GM18873 (cell line): Measurements from ENCODE around the gene AHNAK2.

Source experiments
- ATAC-seq: cut with Tn5 transposase; IDR thresholded peaks from one replicate; pipeline ENCODE4 v1.9.1; 2021; ENCODE audit warnings: mild to moderate bottlenecking, moderate library complexity, moderate number of reproducible peaks; ENCODE audit not compliant: unreplicated experiment, low FRiP score

Gene AHNAK2

DNA sequence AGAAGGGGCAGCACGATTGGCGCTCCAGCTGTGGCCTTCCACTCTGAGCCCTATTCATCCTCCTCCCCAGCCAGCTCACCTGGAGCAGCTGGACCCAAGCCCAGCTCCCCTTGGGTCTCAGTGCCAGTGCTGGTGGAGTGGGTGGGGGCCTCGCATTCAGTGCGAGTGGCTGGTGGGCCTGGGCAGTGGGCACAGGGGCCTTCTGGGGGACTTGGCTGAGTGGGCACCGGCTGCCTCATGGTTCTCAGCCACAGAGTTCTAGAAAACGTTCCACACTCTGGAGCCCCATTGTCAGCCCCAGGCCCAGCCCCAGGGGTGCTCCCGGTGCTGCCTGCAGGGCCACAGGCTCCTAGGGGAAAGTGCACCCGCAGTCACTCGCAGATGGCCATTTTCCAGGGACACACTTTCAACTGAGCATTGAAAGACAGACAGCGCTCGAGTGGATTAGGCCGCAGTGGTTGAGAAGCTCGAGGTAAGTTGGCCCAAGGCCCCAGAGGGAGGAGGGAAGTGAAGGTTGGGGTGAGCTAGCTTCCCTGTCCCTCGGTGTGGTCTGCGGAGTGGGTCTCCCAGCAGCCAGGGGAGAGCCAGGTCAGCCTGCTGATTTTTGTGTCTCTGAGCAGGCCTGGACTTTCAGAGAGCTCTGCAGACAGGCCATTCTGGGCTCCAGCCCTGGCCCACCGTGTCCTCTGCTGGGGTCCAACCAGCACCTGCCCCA, 11.2 kb upstream of the AHNAK2 start:
- no peak for ATAC-seq

- no peak for ATAC-seq
Observed at GRCh38 chr14:104986487-104987164, 8.5 kb upstream of the AHNAK2 start.

- ATAC-seq: peak; percentile 72
Observed at GRCh38 chr14:104985675-104986486, 7.7 kb upstream of the AHNAK2 start, which contains the start of gene CLBA1. Gene CLBA1, plus strand, starts transcription at chr14:104985788. Its CDS starts 644 bp downstream, at chr14:104986432.

DNA sequence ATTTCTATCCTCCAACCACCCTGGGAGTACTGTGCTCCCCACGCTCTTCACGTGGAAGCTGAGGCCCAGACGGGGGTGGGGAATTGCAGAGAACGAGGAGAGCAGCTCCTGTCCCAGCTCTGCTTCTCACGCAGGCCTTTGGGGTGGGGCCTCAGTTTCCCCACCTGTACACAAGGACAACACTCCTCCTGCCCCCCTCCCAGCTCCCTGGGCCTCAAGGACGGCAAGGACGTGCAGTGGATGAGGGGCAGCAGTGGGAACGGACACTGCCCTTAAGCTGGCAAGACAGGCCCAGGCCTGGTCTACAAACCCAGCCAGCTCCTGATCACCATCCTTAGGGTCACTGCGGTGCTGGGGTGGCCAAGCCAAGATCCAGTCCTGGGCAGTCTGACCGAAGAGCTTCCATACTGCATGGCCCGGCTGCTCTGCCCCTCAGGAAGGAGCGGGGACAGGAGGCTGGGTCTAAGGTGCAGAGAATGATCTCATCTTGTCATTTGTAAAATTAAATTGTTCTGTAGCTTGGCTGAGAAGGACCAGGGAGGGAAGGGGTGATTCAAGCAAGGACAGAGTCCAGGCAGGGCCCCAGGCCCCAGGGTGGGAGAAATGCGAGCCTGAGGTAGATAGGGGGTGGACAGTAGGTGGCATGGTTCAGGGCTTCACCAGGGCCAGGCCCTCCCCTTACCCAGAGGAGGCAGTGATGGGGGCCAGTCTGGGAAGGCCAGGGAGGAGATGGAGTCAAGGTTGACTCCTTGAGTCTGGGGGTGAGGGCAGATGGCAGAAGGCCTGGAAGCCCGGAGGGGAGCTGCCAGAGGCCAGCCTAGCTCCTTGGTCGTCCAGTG, 6.1 kb upstream of the AHNAK2 start:
- ATAC-seq: no peak

DNA sequence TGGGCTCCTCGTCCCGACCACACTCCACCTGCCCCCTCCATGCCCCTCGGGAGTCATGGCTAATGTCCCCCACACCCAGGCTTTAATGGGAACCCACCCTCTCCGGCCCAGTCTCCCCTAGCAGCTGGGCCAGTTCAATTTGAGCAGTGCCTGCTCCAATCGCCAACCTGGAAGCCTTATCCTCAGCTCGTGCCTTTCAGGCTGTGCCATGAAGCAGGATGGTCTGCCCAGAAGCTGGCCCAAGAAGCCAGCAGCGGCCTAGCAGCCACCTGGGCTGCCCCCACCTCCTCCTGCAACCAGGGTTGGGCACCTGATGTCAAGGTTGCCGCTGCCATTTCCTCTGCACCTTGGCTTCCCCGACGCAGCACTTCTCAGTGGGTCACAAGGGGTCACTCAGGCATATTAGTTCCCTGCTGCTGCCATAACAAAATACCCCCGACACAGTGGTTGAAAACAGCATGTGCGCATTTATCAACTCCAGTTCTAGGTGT, 5.1 kb upstream of the AHNAK2 start:
- ATAC-seq: no peak

DNA sequence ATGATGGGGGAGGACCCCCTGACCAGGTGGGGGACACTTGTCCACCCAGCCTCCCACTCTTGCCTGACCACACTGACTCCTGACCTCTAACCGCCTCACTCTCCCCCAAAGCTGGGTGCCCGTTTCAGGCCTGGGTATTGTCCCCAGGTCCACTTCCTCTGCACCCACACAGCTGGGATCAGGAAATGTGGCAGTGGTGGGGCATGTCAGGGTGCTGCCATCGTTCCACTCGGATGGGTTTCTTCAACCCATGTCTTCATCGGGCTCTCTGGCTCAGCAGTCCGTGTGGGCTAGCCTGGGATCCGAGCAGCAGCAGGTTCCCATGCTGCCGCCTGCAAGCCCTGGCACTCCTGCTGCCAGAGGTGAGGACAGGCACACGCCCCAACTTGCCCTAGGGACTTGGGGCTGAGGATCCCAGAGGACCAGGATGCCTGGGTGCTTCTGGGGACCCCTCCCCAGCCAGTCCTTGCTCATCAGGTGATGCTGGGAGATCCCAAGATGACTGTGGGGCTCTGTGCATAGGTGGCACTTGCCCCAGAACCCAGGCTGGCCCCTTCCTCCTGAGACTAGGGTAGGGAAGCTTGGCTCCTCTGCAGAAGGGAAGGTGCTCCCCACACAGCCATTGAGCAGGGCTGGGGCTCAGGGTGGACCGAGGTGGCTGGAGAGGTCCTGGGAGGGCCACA, 4.5 kb upstream of the AHNAK2 start:
- ATAC-seq: no peak

DNA sequence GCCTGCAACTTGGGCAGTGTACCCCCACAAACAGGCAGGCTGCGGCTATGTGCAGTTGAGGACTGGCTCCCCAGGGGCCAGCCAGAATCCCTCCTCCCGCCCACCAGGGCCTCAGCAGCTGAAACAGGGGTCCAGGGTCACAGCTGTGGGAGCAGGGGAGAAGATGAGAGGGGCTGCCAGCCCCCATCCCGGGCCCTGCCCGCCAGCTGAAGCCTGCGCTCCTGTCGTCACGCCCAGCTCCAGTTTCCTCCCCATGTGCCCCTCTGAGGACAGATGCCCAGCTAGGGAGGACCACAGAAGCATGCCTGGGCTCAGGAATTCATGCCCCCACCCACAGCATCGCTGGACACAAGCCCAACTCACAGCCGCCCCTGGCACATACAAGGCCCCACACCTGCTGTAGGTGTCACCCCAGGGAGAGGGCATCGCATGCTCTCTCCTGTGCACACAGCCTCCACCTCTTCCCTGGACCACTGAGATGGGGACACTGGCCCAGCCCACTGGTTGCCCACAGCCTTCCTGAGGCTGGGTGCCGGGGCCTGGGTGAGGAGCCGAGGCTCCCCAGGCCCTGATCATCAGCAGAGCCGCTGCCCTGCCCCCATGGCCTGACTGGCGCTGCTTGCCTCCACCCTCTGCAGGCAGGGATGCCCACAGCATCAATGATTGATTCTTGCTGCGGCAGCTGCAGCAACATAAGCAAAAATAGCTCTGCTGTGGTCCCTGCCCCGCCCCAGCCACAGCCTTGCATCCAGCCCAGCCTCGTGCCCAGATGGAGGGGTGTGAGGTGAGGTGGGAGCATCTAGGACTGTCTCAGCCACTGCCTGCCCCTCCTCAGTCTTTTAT, 3.7 kb upstream of the AHNAK2 start:
- no peak for ATAC-seq

GRCh38 chr14:104980611-104981531, 2.7 kb upstream of the AHNAK2 start:
- ATAC-seq: no peak

- ATAC-seq: no peak
Observed at GRCh38 chr14:104979758-104980610, 1.8 kb upstream of the AHNAK2 start.

DNA sequence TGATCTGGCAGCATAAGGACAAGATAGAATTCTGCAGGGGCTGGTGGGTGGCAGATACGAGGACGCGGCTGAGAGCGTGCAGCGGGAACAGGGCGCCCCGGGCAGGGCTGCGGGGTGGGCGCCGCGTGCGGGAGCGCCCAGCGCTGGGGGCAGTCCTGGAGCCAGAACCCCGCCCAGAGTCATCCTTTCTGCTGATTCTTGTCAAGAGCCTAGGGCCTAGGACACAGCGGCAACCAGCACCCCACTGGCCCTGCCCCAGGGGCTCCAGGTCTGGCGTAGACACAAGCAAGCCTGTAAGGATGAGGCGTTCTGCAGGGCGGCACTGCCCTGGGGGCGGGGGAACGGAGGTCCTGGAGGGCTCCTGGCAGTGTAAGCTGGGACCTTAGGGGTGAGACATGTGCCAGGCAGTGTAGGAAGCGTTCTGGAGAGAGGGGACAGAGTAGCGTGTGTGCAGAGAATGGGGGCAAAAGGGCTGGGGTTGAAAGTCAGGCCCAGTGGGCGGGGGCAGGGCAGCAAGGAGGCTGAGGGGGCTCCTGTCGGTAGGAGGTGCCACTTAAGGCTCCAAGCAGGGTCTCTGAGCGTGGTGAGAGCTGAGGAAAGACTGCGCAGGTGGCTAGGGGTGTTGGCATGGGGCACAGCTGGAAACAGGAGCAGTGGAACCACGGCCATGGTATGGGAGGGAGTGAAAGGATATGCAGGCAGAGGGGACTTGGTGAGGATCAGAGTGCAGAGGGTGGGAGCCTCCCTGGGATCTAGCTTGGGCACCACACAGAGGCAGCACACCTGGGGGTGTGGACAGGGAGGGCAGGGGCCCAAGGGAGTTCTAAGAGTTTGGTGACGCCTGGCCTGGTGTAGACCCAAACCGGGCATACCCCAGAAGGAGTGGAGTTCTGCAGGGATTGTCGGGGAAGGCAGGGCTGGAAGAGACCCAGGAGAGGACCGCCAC, 845 bp upstream of the AHNAK2 start:
- ATAC-seq: no peak

DNA sequence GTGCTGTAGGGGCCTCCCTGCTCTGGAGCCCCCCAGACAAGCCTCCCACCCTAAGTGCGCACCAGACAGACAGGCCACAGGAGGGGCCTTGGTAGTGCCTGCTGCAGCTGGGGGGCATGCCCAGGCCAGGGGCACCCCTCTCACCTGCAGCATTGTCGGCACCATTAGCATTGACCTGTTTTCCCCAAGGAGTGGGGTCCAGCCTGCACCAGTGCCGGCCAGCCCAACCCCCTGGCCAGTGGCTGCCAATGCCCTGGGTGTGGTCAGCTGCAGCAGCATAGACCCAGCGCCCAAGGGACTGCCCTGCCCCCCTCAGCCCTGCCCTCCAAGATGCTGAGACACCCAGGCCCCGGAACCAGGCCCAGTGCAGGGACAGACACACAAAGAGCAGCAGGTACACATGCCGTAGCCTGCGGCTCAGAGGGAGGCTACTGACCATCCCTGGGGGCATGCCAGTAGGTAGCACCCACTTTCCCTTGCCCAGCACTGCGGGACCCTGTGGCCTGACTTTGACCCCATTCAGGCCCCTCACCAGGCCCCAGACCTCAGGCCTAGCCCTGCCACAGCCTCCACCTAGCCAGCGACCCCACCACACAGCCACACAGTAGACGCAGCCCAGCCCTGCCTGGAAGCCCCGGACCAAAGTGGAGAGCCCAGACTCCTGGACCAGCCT, 1.0 kb downstream of the AHNAK2 start:
- no peak for ATAC-seq

DNA sequence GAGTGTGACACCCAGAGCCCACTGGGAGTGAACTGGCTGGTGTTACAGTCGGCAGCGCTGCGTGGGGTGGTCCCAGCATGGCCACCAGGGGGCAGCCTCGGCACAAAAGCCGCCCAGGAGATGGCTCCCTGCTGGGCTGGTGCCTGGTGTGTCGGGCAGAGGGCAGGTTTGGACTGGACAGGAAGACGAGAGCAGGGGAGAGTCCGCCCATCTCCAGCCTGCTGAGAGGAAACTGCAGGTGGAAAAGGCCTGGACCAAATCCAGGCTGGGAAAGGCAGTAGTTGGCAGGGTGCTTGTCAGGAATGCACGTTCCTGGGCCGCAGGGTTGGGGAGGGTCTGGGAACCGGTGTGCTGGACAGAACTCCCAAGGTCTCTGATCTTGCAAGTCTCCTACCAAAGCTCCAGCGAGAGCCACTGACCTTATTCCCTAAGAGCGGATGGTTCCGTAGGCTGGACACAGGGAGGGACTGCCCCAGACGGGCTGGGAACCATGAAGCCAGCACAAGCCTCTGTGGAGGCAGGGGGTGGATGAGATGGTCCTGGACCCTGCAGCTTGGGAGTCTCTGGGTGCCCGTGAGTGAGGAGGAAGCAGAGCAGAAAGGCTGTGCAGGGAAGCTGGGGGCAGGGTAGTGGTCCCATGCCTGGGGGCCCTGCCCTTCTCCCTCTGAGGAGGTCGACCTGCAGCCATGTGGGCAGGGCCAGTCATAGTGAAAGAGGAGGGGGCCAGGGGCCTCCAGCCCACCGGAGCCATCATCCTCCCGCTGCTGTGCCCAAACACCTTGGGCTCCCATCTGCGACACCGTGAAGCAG, 1.8 kb downstream of the AHNAK2 start:
- ATAC-seq: no peak

GRCh38 chr14:104975481-104976197, 2.5 kb downstream of the AHNAK2 start:
- ATAC-seq: no peak
